GM18873 (cell line): ENCODE results near the gene GPX7.

ENCODE experiments used
- ATAC-seq: cut with Tn5 transposase; IDR thresholded peaks from one replicate; pipeline ENCODE4 v1.9.1; 2021; ENCODE audit warnings: mild to moderate bottlenecking, moderate library complexity, moderate number of reproducible peaks; ENCODE audit not compliant: unreplicated experiment, low FRiP score

GPX7 gene

GRCh38 chr1:52585474-52585873 is 16.7 kb upstream of the GPX7 start:
- no peak for ATAC-seq

GRCh38 chr1:52588027-52588426 is 14.1 kb upstream of the GPX7 start:
- ATAC-seq, result no peak

- ATAC-seq, result no peak
Measured at GRCh38 chr1:52588535-52588934, 13.6 kb upstream of the GPX7 start.

GRCh38 chr1:52590266-52590665 is 11.9 kb upstream of the GPX7 start:
- no peak for ATAC-seq

GRCh38 chr1:52592637-52593323 is 9.4 kb upstream of the GPX7 start:
- no peak for ATAC-seq

GRCh38 chr1:52593495-52593894 is 8.7 kb upstream of the GPX7 start:
- no peak for ATAC-seq

GRCh38 chr1:52595061-52595460 is 7.1 kb upstream of the GPX7 start:
- no peak for ATAC-seq

- ATAC-seq, result no peak
Measured at GRCh38 chr1:52597912-52598311, 4.3 kb upstream of the GPX7 start.

- no peak for ATAC-seq
Measured at GRCh38 chr1:52598729-52599128, 3.4 kb upstream of the GPX7 start.

GRCh38 chr1:52599236-52599635 is 2.9 kb upstream of the GPX7 start:
- no peak for ATAC-seq

- no peak for ATAC-seq
Measured at GRCh38 chr1:52600533-52601179, 1.5 kb upstream of the GPX7 start.

- ATAC-seq, result no peak
Measured at GRCh38 chr1:52601519-52601918, 652 bp upstream of the GPX7 start.

- no peak for ATAC-seq
Measured at GRCh38 chr1:52602856-52603600, 857 bp downstream of the GPX7 start.

GRCh38 chr1:52603630-52604029 is 1.5 kb downstream of the GPX7 start:
- no peak for ATAC-seq

- ATAC-seq, result no peak
Measured at GRCh38 chr1:52604063-52604770, 2.0 kb downstream of the GPX7 start.

- no peak for ATAC-seq
Measured at GRCh38 chr1:52613636-52614373, 11.6 kb downstream of the GPX7 start.

- ATAC-seq, result no peak
Measured at GRCh38 chr1:52614671-52615070, 12.5 kb downstream of the GPX7 start.

- ATAC-seq, result no peak
Measured at GRCh38 chr1:52615489-52616042, 13.4 kb downstream of the GPX7 start.

GRCh38 chr1:52621950-52622349 is 19.8 kb downstream of the GPX7 start:
- ATAC-seq, result no peak

GRCh38 chr1:52623812-52624211 is 21.6 kb downstream of the GPX7 start:
- no peak for ATAC-seq
